GM19043 (cell line): ENCODE results near the gene AMOTL2.

Source experiments
- ATAC-seq: cut with Tn5 transposase; IDR thresholded peaks from one replicate; pipeline ENCODE4 v1.9.1; 2021; ENCODE audit warnings: low read depth; ENCODE audit not compliant: unreplicated experiment

The AMOTL2 gene

DNA sequence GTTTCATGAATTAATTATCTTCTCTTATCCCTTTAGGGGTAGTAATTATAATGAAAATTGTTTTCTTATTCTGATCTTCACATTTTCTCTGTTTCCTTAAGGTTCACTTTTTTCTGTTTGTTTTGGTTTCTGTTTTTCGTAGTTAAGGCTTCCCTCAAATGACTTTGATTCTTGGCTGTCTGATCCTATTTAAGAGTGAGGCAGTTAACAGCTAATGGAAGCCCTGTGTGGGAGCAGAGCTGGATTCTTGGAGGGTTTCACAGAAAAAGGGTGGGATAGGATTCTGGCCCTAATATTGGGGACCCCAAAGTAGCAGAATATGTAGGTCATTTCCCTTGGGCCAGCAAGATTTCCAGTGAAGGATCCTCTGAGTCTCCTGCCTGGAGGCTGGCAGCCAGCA, 6.8 kb upstream of the AMOTL2 start:
- no peak for ATAC-seq

DNA sequence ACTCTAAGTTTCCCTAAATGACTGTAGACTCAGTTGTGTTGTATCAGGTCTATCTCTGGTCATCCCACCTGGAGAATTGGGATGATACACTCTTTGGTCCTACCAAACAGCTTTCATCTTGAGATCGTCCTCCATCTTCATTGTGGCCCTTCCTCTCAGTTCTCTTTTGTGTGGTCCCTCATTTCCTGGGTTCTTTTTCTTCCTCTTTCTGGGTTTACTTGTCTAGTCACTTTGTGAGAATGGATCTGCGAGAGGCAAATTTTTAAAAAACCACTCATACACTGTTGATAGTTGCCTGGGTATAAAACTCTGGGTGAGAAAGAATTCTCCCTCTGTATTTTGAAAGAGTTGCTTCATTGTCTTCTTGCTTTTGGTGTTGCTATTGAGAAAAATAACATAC, 6.0 kb upstream of the AMOTL2 start:
- ATAC-seq: no peak

GRCh38 chr3:134378818-134379217, 4.6 kb upstream of the AMOTL2 start:
- ATAC-seq: no peak

GRCh38 chr3:134378384-134378783, 4.1 kb upstream of the AMOTL2 start:
- no peak for ATAC-seq

DNA sequence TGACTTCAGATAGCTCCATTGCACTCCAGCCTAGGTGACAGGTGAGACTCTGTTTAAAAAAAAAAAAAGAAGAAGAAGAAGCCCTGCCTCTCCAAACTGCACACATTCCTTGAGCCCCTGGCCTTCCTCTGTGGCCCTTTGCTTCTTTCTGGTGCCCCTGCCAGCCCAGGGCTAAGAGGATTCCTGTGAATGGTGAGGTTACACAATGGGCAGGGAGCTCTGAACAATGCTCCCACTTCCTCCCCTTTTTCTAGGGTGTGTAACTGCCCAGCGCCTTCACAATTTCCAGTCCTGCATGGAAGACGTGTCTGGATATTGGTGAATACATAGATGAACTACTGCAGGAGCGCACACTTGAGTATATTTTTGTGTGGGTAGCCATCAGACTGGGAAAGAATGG, 3.6 kb upstream of the AMOTL2 start:
- ATAC-seq: no peak

DNA sequence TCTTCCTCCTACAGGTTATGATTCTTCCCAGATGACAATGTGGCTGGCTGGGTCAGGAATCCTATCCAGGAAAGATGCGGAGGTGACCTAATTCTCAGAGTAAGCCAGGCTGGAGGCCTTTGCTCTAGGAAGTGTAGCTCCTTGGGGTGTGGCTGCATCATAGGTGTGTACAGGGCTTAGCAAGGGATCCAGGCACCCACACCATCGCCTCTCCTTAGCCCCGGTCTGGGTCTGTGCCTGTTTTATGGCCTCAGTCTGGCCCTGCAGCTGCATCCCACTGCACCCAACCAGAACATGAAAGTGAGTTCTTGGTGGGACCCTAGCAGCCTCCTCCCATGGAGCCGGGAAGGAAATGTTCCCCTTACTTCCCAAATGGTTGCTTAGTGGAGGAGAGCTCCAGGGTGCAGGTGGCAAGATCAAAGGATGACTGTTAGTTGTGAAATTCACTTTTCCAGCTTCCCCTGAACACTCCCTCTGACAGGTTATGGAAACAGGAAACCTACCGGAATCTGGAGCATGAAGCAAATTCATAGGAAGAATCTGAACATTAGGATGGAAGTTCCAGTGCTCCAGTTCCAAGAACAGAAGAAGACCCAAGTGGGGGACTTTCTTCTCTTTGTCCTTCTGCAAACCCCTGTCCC, 2.7 kb upstream of the AMOTL2 start:
- no peak for ATAC-seq

GRCh38 chr3:134376385-134376765, 2.1 kb upstream of the AMOTL2 start:
- ATAC-seq: no peak

GRCh38 chr3:134375582-134376384, 1.5 kb upstream of the AMOTL2 start:
- no peak for ATAC-seq

DNA sequence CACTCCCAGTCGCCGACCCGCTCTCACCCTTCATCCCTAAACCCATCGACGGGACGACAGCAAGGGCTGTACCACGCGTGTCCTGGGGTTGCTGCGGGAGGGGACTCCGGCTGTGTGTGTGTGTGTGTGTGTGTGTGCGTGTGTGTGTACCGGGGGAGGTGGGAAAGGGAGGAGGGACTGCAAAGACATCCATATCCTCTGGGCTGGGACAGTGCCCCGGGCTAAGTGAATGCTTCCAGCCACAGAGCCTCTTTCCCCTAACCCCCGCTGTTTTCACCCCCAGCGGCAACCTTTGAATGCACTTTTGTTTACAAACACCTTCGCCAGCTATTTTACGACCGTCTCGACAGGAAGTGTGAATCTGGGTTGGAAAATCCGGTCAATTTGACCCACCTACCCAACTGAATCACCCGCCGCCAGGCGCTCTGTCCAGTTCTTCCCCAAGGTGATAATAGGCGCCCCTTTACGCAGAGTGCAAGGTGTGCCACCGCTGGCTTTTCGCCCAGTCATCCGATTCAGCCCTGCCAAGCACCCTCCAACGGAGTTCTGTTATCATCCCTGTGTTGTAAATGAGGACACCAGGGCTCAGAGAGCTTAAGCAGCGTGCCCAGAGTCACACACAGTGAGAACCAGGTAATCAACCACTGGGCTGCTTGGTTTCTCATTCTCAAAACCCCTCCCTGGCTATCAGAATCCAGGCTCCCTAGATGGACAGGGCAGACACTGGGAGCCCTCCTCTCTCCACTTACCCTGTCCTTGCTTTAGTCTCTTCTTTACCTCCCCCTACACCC, 739 bp upstream of the AMOTL2 start:
- no peak for ATAC-seq

- ATAC-seq: no peak
Observed at GRCh38 chr3:134373271-134374104, 759 bp downstream of the AMOTL2 start.

DNA sequence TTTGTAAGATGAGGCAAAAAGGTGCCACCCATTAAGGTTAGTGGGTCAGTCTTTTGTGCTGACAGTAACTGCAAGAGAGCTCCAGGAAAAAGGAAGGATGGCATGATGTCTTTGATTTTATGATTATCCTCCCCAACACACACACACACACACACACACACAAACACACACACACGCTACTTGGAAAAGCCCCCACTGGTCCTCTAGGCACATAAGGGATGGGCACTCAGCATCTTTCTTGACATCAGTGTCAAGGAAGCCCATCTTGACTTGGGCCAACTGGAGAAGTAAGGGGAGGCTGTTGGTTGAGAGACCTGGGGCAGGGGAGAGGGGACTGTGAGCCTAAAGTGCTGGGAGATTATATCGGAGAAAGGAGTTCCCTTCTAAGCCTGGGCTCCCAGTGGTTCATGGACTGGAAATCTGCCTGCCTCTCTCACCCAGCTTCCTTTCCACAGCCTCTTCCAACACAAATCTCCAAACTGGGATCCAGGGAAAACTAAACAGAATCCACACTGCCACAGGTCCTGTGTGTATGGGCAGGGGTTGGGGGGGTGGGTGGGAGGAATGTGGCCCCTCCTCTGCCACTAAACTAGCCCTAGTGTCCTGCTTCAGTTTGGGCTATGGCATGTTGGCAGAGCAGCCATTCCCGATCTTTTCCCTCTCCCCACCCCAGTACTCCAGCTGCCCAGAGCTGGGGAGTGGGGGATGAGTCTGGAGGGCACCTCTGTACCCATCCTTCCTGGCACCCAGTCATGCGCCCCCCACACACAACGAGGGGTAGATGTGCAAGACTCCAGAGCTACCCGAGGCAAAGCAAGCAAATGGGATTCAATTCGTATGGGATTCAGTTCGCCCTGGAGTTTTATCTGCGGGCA, 1.6 kb downstream of the AMOTL2 start:
- no peak for ATAC-seq

DNA sequence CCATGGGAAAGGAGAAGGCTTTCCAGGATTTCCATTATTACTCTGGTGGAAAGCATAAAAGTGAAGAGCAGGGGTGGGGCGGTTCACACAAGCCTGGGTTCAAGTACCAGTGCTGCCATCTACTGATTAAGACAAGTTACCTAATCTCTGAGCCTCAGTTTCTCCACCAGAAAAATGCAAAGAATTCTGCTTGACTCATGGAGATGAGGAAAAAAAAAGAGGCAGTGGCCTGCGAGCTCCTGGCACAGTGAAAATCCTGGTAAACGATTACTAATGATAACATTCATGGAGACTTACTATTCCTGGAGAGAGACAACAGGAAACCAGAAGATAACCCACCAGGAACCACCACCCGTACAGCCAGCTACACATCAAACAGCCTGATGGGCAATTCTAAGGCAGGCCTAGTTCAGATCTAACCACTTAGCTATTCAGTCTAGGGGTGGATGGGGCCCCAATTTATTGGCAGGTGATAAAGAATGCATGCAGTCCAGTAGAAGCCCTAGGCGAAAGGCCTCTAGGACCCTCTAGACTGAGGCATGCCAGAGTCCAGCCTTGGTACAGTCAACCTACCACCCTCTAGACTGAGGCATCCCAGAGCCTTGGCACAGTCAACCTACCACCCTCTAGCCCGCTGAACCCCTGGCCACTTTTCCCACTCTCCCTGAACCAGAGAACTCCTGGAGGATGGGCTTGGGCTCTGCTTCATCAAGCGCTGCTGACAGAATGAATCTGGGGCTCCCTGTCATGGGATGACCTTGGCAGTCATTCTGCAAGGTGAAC, 2.5 kb downstream of the AMOTL2 start:
- no peak for ATAC-seq

DNA sequence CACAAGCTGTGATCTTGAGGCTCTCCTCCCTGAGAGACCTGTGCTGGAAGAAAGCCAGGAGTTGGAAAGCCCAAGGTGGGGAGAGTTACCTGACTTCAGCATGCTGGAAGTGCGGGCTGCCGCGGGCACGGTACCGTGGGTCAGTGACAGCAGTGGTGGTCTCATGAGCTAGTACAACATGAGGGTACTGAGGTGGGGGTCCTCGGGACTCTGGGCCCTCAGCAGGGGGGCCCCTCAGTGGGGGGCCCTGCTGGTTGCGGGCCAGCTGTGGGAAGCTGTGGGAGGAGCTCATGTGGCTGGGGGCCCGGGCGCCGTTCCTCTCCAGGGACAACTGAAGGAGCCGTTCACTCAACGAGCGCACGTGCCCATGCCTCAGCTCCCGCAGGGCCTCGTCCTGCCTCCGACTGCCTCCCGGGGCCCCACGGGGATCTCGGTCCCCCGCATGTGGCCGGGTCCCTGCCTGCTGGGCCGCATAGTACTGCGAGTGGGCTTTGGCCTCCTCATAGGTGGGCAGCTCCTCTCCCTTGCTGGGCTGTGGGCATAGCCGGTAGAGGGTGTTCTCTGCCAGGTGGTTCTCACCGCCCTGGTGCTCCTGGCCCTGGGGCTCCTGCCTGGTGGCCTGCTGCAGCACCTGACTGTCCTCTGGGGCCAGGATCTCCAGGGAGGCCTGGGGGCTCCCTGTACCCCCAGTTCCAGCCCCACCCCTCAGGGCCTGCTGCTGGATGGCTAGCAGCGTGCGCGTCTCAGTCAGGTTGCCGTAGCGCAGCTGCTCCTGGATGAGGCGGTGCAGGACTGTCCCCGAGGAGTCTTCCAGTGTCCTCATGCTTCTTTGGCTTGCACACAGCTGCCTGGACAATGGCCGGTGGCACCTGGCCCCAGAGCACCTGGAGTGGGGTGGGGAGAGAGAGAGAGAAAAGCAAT, 3.4 kb downstream of the AMOTL2 start:
- no peak for ATAC-seq

- no peak for ATAC-seq
Observed at GRCh38 chr3:134369861-134370596, 4.2 kb downstream of the AMOTL2 start.

GRCh38 chr3:134369231-134369741, 5.0 kb downstream of the AMOTL2 start:
- no peak for ATAC-seq

- no peak for ATAC-seq
Observed at GRCh38 chr3:134368751-134369105, 5.5 kb downstream of the AMOTL2 start.
